ENCODE data around the gene SHH. TPM values are rescaled to one million over a fixed set of nuclear protein-coding genes. Genes with fewer than 3 reads are reported as not detected.

SHH gene
- total and polyA plus RNA-seq, 2 of the 13 experiments (the other 11 are each of a cell fraction or from before 2014, with no cell fraction given): 1.9 to 3.4 TPM

GRCh38 chr7:155813125-155813524 is 862 bp upstream of the SHH start (continued):
- TF ChIP-seq ZHX1 (CRISPR knock-in tag; IDR thresholded peaks at IDR 0.05; ENCODE audit: low read depth) (0 out of 2 replicates have a peak, but pooled peaks have one; percentile 21), SPEN (CRISPR knock-in tag; IDR thresholded peaks at IDR 0.05; ENCODE audit: low read depth) (peak; percentile 55; the same call in 1 of the 2 replicates), MEF2D (CRISPR knock-in tag; IDR thresholded peaks at IDR 0.05) (no peak), MAX (IDR thresholded peaks at IDR 0.05) (peak; percentile 34; the same call in 1 of the 2 replicates), KLF12 (CRISPR knock-in tag; IDR thresholded peaks at IDR 0.05; ENCODE audit: borderline replicate concordance) (no peak), ZBTB46 (CRISPR knock-in tag; IDR thresholded peaks at IDR 0.05; ENCODE audit: borderline replicate concordance) (0 out of 2 replicates have a peak, but pooled peaks have one; percentile 37), ARID5B (CRISPR knock-in tag; IDR thresholded peaks at IDR 0.05) (peak; percentile 81), ZGPAT (CRISPR knock-in tag; IDR thresholded peaks at IDR 0.05) (peak; percentile 53; the same call in 1 of the 2 replicates), LCORL (IDR thresholded peaks at IDR 0.05) (no peak), LCORL (CRISPR knock-in tag; IDR thresholded peaks at IDR 0.05) (peak; percentile 76; the same call in 1 of the 2 replicates), HMGXB4 (CRISPR knock-in tag; IDR thresholded peaks at IDR 0.05; ENCODE audit: borderline replicate concordance in 1 of 2, low read depth in 1 of 2) (no peak), SRSF9 (IDR thresholded peaks at IDR 0.05; ENCODE audit: borderline replicate concordance, insufficient read depth, low read depth, low read length, poor library complexity, severe bottlenecking) (no peak), STAT5B (CRISPR knock-in tag; IDR thresholded peaks at IDR 0.05) (no peak), TOPORS (CRISPR knock-in tag; IDR thresholded peaks at IDR 0.05) (0 out of 2 replicates have a peak, but pooled peaks have one; percentile 31), HOXA9 (CRISPR knock-in tag; IDR thresholded peaks at IDR 0.05; ENCODE audit: borderline replicate concordance) (no peak), RAD21 (CRISPR knock-in tag; IDR thresholded peaks at IDR 0.05) (0 out of 2 replicates have a peak, but pooled peaks have one; percentile 27)

All from HepG2 (cell line).